HG03175 (cell line): ENCODE data around the gene MED9.

Experiments
- ATAC-seq: cut with Tn5 transposase; IDR thresholded peaks from one replicate; pipeline ENCODE4 v1.9.1; 2021; ENCODE audit warnings: mild to moderate bottlenecking, moderate library complexity; ENCODE audit not compliant: unreplicated experiment

The MED9 gene

GRCh38 chr17:17514361-17514992 is 37.7 kb downstream of the MED9 start:
- ATAC-seq, result no peak

- ATAC-seq, result no peak
Measured at GRCh38 chr17:17514993-17515933, 38.5 kb downstream of the MED9 start.

DNA sequence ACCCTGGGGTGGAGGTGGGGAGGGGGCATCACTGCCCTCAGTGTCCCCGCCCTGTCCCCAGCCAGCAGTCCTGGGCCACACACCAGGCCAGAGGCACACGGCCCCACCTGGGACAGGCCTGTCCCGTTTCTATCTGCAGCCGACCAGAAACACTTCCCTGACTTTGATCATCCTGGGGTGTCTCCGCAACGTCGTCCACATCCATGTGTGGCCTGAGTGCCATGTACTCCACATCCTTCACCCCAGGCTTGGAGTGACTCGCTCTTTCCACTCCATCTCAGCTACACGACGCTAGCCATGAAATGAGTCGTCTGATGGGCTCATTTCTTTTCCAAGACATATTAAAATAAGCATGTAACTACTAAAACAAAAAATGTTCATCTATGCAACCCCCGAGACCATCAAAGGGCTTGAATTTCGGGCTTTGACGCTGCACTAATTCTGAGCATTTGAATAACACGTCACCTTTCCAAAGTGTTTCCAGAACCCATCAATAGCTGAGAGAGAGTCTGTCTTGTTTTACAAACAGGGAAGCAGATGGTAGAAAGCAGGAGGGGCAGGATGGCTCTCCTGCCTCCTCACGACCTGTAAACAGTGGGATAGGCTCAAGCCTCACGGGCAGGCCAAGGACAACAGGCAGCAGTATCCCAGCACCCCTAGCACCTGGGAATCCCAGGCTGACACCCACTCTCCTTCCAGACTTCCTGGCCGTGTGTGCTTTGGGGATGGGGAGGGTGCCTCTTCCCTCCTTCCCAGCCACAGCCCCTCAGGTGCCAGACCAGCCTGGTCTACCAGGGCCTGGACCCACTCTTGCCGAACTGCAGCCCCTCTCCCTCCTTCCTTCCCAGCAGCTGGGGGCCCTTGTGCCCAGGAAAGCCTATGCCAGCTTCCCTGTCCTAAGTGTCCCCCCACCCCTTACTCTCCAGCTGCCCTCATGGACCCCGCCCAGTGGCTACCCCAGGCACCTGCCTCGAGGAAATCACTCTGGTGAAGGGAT is 39.4 kb downstream of the MED9 start:
- no peak for ATAC-seq

DNA sequence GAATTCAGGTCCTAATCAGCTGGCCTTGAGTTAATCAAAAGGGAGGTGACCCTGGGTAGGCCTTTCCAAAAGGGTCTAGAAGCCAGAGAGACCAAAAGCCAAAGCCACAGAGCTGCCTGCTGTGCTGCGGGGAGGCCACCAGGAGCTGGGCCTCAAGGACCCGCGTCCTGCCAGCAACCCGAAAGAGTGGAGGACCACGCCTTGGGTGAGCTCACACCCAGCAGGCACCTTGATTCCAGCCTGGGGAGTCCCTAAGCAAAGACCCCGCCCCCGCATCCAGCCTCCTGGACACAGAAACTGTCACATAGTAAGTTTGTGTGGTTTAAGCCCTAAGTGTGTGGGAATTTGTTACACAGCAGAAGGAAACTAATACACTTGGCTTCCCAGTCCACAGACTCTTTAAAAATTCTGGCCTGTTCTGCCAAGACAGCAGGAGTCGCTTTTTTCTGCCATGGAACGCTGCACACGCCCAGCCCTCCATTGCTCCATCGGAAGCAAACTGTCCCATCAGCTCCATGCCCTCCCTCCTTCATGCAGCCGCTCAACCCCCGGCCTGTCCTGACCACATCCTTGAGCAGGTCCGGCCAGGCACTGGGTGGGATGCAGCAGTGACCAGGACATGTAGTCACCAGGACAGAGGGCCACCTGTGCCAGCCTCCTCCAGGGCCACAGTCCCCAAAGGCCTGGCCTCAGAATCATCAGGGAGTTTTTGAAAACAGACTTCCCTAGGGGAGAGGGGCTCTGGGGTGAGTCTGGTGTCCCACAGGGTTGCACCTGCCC is 40.3 kb downstream of the MED9 start:
- ATAC-seq, result no peak

DNA sequence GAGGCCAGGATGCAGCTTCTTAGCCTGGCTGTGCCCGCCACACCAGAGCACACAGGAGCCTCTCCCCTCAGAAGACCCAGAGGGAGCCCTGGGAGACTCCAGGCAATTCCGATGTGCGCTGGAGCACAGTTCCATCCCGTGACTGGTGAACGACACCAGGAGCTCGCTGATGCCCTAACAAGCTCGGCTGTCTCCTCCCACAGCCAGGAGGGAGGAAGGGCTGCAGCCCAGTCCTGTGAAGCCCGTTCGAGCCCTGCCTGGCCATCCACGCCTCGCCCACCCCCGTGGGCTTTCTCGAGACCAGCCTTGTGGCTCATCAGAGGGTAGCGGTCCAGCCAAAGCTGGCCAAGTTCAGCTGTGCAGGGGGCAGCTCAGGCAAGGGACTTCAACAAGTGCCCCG is 41.2 kb downstream of the MED9 start:
- ATAC-seq, result no peak

DNA sequence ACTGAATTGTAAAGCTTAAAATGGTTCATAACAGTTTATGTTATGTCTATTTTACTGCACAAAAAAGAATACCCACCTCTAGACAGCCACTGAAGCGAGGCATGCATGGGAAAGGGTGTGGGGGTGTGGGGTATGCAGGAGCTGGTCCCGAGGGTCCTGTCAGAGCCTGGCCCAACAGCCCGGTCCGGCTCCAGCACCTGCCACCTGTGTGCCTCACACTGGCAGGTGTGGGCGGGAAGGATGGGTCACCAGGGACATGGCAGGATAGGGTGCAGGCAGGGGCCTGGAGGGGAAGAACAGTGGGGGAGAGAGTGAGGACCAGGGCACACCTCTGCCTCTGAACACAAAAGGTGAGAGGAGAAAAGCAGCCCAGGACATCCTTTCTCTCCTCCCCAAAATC is 42.2 kb downstream of the MED9 start:
- ATAC-seq, result no peak

DNA sequence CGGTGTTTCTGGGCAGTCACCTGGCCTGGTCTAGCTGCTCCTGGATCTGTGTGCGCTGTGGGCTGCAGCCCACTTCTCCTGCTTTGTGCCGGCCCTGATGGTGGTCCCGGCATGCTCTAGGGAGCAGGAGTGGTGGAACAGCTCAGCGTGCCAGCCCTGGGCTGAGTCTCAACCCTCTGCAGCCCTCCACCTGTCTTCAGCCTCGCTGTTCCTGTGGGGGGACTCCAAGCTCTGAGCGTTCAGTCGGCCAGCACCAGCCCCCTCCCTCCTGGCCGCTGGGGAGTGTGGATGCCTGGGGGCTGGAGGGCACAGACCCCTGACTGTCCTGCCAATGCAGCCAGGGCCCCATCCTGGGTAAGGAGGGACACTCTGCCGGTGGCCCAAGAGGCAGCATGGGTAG is 43.1 kb downstream of the MED9 start:
- ATAC-seq, result no peak

DNA sequence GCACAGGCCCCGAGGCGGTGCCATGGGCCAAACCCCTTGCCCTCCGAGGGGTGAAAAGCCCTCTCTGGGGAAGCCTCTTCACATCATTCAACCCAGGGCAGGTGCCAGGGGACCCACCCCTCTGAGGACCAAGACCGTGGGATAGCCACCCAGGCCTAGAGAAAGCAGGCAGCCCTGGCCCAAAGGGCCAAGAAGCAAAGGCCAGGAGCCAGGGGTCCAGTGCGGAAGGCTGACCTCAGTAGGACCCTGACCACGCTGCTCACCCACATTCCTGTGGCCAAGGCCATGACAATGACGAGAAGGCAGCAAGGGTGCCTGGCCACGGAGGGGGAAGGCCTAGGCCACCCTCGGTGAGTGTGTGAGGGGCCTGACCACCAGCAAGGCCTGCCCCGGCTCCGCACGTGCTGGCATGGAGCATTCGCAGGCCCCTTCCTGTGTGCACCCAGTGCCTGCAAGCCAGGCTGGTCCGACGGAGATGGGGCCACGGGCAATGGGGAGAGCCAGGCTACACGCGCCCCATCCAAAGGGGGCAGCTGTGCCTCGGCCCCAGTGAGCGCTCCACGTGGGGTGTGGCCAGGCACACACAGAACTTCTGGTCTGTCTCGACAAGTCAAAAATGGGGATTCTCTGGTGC is 43.9 kb downstream of the MED9 start:
- ATAC-seq, result no peak

DNA sequence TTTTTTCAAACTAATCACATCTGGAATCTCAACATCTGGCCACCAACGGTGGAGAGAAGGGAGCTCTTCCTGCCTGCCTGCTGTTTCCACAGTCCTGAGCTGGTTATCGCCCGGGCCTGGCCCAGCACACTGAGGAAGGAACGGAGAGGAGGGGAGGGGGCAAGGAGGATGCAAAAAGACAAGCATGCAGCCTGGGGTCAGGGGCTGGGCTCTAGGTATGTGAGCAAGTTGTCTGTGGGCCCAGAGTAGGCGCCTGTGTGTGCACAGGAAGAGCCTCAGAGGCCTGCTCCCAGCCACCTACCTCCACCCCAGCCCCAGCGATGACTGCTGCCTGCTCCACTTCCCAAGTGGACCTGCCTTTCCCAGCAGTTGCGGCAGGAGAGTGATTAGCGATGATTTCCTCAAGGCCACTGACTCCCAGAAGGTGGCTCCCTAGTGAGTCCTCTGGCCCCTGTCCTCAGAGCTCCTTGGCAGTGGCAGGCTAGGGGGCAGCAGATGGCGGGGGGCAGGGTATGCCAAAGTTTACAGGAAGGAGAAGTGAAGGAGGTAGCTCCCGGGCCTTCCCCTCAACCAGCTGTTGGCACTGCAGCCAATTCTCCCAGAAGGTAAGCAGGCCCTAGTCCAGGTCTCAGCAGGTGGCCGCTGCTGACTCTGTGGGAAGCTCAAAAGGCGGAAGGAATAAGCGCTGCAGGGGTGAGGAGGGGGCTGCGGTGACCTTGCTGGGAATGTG is 46.4 kb downstream of the MED9 start:
- ATAC-seq, result no peak

DNA sequence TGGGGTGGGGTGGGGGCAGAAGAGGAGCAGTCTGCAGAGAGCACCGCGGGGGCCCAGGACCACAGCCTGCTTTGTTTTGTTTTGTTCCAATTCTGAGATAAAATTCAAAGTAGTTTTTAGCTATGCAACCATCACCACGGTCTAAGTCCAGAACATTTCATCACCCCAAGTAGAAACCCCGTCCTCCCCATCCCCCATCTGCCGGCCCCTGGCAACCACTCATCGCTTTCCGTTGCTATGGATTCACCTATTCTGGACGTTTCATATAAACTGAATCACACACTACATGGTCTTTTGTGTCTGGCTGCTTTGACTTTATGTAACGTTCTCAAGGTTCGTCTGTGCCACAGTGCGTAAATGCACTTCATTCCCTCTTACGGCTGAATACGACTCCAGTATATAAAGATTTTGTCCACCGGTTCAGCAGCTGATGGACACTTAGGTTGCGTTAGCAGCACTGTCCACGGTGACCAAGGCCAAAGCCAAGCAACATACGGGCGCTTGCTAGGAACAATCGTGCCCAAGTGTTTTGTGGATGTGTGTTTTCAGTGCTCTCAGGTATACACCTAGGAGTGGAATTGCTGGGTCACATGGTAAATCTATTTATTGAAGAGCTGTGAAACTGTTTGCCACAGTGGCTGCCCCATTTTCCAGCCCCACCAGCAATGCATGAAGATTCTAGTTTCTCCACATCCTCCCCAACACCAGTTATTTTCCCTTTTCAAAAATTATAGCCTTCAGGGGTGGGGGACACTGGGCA is 47.1 kb downstream of the MED9 start:
- no peak for ATAC-seq

DNA sequence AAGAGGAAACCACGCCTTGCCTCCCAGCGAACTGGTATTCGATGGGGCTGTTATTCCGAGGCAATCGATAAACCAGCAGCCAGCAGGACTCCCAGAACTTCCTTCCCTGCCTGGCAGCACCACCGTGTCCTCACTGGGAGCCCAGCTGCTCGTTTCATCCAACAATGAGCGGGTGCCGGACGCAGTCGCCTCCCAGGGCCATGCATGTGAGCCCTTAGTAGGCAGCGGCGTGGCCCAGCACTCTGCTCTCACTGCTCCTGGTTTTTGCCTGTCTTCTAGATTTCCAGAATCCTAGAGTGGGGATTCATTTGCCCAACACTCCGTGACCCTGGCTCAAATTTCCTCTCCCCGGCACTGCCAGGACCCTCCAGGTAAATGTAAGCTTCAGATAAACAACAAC is 48.5 kb downstream of the MED9 start:
- no peak for ATAC-seq

GRCh38 chr17:17525956-17526355 is 49.2 kb downstream of the MED9 start:
- no peak for ATAC-seq

GRCh38 chr17:17526369-17526768 is 49.6 kb downstream of the MED9 start:
- ATAC-seq, result no peak

GRCh38 chr17:17527534-17527933 is 50.7 kb downstream of the MED9 start:
- no peak for ATAC-seq

DNA sequence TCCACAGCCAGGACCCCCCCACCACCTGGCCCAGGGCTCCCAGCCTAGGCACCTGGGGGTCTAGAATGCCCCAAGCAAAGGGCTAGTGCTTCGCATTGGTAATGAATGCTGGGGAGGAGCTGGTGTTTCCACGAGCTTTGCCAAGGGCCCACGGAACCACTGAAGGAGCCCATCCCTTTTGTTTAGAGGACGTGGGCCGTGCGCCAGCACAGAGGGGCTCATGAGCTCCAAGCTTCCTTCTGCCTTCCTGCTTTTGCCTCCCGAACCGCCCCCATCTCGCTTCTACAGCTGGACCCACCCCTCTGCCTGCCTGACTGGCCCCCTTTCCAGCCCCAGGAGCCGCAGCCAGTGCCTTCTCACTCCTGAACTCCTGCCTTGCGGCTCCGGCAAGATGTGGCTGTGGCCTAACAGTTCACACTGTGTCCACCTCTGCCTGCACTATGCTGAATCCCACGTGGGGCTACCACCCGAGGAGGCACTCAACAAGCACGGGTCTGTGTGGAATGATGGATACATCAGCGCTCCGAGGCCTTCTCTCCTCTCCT is 51.2 kb downstream of the MED9 start:
- ATAC-seq, result no peak

GRCh38 chr17:17528696-17529652 is 52.2 kb downstream of the MED9 start:
- ATAC-seq, result no peak

GRCh38 chr17:17531156-17531555 is 54.4 kb downstream of the MED9 start:
- no peak for ATAC-seq
